DND-41 (cell line): ENCODE results near the gene ZKSCAN4.

Source experiments
- ATAC-seq: fragments of 200-7000 bp; cut with Tn5 transposase; 3 replicates; pipeline ENCODE4 v1.9.1; 2021; ENCODE audit warnings: low read depth; ENCODE audit not compliant: insufficient read depth
- DNase-seq: peaks from one replicate; pipeline ENCODE4 v3.0.0-alpha.2; 2020
- H2AFZ ChIP-seq: 2 replicates; pipeline ENCODE4 v1.6.0; 2012; ENCODE audit warnings: low read depth, low read length
- H3K27ac ChIP-seq: 2 replicates; pipeline ENCODE4 v1.5.1; 2012; ENCODE audit warnings: low read length, inconsistent platforms
- H3K27me3 ChIP-seq: fragments of 200-600 bp; sonication (generic); 2 replicates; pipeline ENCODE4 v1.6.0; 2012; ENCODE audit warnings: low read length, mild to moderate bottlenecking, inconsistent platforms; ENCODE audit not compliant: insufficient read depth, poor library complexity
- H3K36me3 ChIP-seq: 2 replicates; pipeline ENCODE4 v1.5.1; 2012; ENCODE audit warnings: low read length, inconsistent platforms; ENCODE audit not compliant: insufficient read depth
- H3K4me1 ChIP-seq: 2 replicates; pipeline ENCODE4 v1.5.1; 2012; ENCODE audit warnings: mild to moderate bottlenecking, low read length; ENCODE audit not compliant: insufficient read depth
- H3K4me2 ChIP-seq: 2 replicates; pipeline ENCODE4 v1.6.0; 2012; ENCODE audit warnings: mild to moderate bottlenecking, moderate library complexity, low read length, inconsistent platforms; ENCODE audit not compliant: insufficient read depth
- H3K4me3 ChIP-seq, 2 experiments: fragments of 200-600 bp in 1 of 2; shearing (Covaris generic) in 1 of 2; 2 replicates each; pipeline ENCODE4 v1.5.1; 2012 to 2016; ENCODE audit warnings: inconsistent platforms in 2 of 2, low read length in 2 of 2, mild to moderate bottlenecking in 2 of 2, low read depth in 1 of 2, moderate library complexity in 1 of 2
- H3K79me2 ChIP-seq: 2 replicates; pipeline ENCODE4 v1.6.0; 2012; ENCODE audit warnings: low read length, inconsistent platforms; ENCODE audit not compliant: insufficient read depth
- H3K9ac ChIP-seq: 2 replicates; pipeline ENCODE4 v1.6.0; 2012; ENCODE audit warnings: low read depth, mild to moderate bottlenecking, inconsistent platforms, low read length, moderate library complexity
- H3K9me3 ChIP-seq: 2 replicates; pipeline ENCODE4 v1.5.1; 2012; ENCODE audit warnings: low read length, moderate library complexity, mild to moderate bottlenecking, inconsistent platforms; ENCODE audit not compliant: insufficient read depth, severe bottlenecking
- H4K20me1 ChIP-seq: 2 replicates; pipeline ENCODE4 v1.6.0; 2012; ENCODE audit warnings: low read length; ENCODE audit not compliant: insufficient read depth
- EZH2 ChIP-seq: IDR thresholded peaks from 3 replicates; pipeline ENCODE4 v1.6.1; 2012; ENCODE audit warnings: borderline replicate concordance, low read depth, mild to moderate bottlenecking, moderate library complexity, low read length, inconsistent platforms; ENCODE audit not compliant: severe bottlenecking
- TF ChIP-seq, protein P1 (sequence below): IDR thresholded peaks from 2 replicates; pipeline ENCODE4 v1.5.1; 2012; ENCODE audit warnings: borderline replicate concordance, low read length, moderate library complexity, mild to moderate bottlenecking; ENCODE audit not compliant: poor library complexity, severe bottlenecking; ENCODE audit errors: extremely low read depth

ZKSCAN4 gene

DNA sequence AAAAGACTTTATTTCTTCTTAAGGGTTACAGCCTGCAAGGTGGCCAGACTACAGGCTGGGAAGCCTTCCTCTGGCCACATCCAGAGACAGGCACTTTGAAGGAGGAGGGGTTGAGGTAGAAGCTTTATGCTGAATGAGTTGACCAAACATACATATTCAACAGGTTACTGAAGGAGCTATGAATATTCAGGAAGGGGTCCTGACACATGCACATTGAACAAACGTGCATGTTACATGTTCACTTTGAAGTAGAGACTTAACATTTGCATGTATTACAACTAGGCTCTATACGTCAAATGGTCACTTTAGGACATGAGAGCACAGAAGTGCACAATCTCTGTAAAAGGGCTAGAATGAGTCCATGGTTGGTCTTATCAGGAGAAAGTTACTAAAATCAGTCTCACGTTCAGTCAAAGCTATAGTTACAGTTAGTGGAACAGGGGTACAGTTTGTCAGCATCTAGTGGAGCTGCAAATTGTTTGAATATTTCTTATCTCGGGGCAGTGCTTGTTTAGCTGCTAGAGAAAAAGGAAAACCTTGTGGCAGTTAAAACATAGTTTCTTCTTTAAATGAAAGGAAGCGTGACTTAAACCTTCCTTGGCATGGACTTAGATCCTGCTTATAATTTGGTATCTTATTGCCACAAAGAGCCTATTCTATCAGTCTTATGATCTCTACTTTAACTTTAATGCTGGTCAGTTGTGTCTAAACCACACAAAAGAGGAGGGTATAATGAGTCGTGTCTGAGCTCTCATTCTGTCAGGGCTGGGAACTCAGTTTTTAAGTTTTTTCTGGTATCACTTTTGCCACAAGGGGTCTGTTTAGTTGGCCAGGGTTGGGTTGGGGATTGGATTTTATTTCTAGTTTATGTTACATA is 31.6 kb downstream of the ZKSCAN4 start:
- DNase-seq (no peak), ATAC-seq (no peak)
- Histone ChIP-seq H4K20me1 (no peaks in the 10 kb centered on the region), H3K9me3 (no peaks in the 10 kb centered on the region), H3K4me2 (no peak overlapping the region), H3K27me3 (peaks cover 12% of the 10 kb centered on the region), H3K27ac (no peak overlapping the region), H3K79me2 (no peaks in the 10 kb centered on the region), H3K9ac (no peak overlapping the region), H3K4me1 (no peaks in the 10 kb centered on the region), H3K36me3 (no peaks in the 10 kb centered on the region), H2AFZ (no peak overlapping the region), H3K4me3 (no peak overlapping the region)
- TF ChIP-seq, protein P1, sequence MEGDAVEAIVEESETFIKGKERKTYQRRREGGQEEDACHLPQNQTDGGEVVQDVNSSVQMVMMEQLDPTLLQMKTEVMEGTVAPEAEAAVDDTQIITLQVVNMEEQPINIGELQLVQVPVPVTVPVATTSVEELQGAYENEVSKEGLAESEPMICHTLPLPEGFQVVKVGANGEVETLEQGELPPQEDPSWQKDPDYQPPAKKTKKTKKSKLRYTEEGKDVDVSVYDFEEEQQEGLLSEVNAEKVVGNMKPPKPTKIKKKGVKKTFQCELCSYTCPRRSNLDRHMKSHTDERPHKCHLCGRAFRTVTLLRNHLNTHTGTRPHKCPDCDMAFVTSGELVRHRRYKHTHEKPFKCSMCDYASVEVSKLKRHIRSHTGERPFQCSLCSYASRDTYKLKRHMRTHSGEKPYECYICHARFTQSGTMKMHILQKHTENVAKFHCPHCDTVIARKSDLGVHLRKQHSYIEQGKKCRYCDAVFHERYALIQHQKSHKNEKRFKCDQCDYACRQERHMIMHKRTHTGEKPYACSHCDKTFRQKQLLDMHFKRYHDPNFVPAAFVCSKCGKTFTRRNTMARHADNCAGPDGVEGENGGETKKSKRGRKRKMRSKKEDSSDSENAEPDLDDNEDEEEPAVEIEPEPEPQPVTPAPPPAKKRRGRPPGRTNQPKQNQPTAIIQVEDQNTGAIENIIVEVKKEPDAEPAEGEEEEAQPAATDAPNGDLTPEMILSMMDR = no peak
- TF ChIP-seq EZH2 = no peak

DNA sequence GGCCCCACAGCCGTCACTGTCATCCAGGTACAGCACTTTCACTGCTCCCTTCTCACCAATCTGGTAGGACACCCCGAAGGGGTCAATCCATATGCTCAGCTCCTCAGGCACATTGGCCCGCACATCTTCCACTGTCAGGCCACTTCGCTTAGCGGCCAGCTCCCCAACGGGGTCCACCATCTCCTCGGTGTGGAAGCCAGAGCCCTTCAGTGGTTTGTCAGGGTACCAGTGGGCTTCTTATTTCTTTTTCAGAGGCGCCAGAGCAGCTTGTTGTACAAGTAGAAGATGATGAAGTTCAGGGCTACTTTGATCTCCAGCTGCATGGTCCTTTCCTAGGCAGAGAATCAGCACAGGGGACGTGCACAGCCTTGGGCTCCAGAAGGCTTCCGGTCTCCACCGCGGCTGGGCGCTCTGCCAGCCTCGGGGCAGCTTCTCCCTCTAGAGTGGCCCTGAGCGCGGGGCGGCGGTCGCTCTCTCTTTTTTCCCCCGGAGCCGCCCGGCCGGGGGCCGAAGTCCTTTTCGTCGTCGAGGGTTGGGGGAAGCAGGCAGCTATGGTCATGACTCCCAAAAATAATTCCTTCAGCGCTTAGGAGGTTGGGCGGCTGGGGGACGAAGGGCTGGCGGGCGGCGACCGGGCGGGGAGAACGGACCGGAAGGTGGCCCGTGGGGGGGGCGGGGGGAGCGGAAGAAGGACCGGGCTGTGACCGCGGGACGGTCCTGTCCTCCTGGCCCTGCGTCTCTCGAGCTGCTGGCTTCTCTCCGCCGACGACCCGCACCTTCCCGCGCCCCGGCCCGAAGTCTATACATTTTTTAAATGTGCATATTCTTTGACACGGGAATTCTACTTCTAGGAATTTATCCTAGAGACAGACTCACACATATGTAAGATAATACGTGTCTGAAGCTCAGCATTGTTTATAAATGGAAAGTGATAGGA is 33.5 kb downstream of the ZKSCAN4 start:
- ATAC-seq (no peak), DNase-seq (no peak)
- Histone ChIP-seq H3K79me2 (no peaks in the 10 kb centered on the region), H3K36me3 (no peaks in the 10 kb centered on the region), H3K4me1 (no peaks in the 10 kb centered on the region), H3K4me3 (no peak overlapping the region), H3K4me2 (no peak overlapping the region), H3K27me3 (peaks cover 6% of the 10 kb centered on the region), H3K9me3 (no peaks in the 10 kb centered on the region), H3K9ac (no peak overlapping the region), H4K20me1 (no peaks in the 10 kb centered on the region), H3K27ac (no peak overlapping the region), H2AFZ (no peak overlapping the region)
- TF ChIP-seq EZH2 = no peak
- TF ChIP-seq, protein P1 = no peak

DNA sequence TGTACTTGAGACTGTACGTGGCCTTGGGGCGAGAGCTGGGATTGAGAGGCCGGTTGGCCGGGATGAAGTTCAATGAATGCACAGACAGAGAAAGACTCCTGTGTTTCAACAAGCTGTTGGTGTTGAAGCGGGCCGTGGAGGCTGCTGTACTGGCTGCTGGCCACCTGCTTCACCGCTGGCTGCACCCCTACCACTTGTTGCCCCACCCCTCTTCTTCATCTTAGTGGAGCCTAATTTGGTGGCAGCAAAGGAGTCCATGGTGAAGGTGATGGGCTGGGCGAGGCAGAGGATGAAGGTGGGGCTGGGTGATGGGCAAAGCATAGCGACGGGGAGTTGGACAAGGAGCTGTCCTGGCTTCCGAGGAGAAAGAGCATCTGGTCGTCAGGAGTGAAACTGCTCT is 34.2 kb downstream of the ZKSCAN4 start:
- no peak overlapping the region for H3K4me3 ChIP-seq
- H3K4me2 ChIP-seq = no peak overlapping the region

More for the DNA sequence above, 34.2 kb downstream of the ZKSCAN4 start:
- no peaks in the 10 kb centered on the region for H4K20me1 ChIP-seq
- no peaks in the 10 kb centered on the region for H3K79me2 ChIP-seq
- H3K9me3 ChIP-seq = no peaks in the 10 kb centered on the region
- peaks cover 6% of the 10 kb centered on the region for H3K27me3 ChIP-seq
- H2AFZ ChIP-seq = no peak overlapping the region
- no peak overlapping the region for H3K9ac ChIP-seq
- H3K36me3 ChIP-seq = no peaks in the 10 kb centered on the region
- no peak overlapping the region for H3K27ac ChIP-seq
- ATAC-seq (no peak), DNase-seq (no peak)
- no peaks in the 10 kb centered on the region for H3K4me1 ChIP-seq
- TF ChIP-seq EZH2 = no peak
- TF ChIP-seq, protein P1 = no peak
